KMS-11 (cell line): Measurements from ENCODE around the gene MLH3.

Experiments used
- H2AFZ ChIP-seq: fragments of 200-600 bp; sonication (generic); 2 replicates; pipeline ENCODE4 v1.6.1; 2016; ENCODE audit warnings: antibody characterized with exemption, mixed run types, low read depth
- H3K27ac ChIP-seq: fragments of 200-600 bp; sonication (generic); 2 replicates; pipeline ENCODE4 v1.6.1; 2016; ENCODE audit warnings: mild to moderate bottlenecking, mixed run types
- H3K27me3 ChIP-seq: fragments of 200-600 bp; sonication (generic); 2 replicates; pipeline ENCODE4 v1.6.1; 2017; ENCODE audit warnings: mild to moderate bottlenecking, low read depth, mixed run types, moderate library complexity; ENCODE audit not compliant: insufficient read depth
- H3K36me3 ChIP-seq: fragments of 200-600 bp; sonication (generic); 2 replicates; pipeline ENCODE4 v1.6.1; 2017; ENCODE audit warnings: mild to moderate bottlenecking, mixed run types; ENCODE audit not compliant: insufficient read depth
- H3K4me1 ChIP-seq: fragments of 200-600 bp; sonication (generic); 2 replicates; pipeline ENCODE4 v1.6.1; 2016; ENCODE audit warnings: mild to moderate bottlenecking, low read depth, mixed run types; ENCODE audit not compliant: poor library complexity, severe bottlenecking
- H3K4me2 ChIP-seq: fragments of 200-600 bp; sonication (generic); 2 replicates; pipeline ENCODE4 v1.7.0; 2016; ENCODE audit warnings: mild to moderate bottlenecking, mixed run types
- H3K4me3 ChIP-seq: fragments of 200-600 bp; sonication (generic); IDR thresholded peaks from 2 replicates; pipeline ENCODE4 v1.6.1; 2017; ENCODE audit warnings: low read depth, low read length, mixed read lengths; ENCODE audit not compliant: insufficient read depth
- H3K79me2 ChIP-seq: fragments of 200-600 bp; sonication (generic); 2 replicates; pipeline ENCODE4 v1.6.1; 2016; ENCODE audit warnings: low read depth, mixed run types; ENCODE audit not compliant: insufficient read depth
- H3K9ac ChIP-seq: fragments of 200-600 bp; sonication (generic); 2 replicates; pipeline ENCODE4 v1.6.1; 2016; ENCODE audit warnings: mild to moderate bottlenecking, mixed run types
- H4K20me1 ChIP-seq: fragments of 200-600 bp; sonication (generic); 2 replicates; pipeline ENCODE4 v1.6.1; 2016; ENCODE audit warnings: mild to moderate bottlenecking, mixed run types; ENCODE audit not compliant: insufficient read depth
- TF ChIP-seq, protein P1 (sequence below): fragments of 200-600 bp; sonication (generic); conservative IDR thresholded peaks from 2 replicates; pipeline ENCODE4 v1.6.1; 2017; ENCODE audit warnings: low read depth, mild to moderate bottlenecking, antibody characterized with exemption, low read length, moderate library complexity, mixed read lengths

The MLH3 gene

DNA sequence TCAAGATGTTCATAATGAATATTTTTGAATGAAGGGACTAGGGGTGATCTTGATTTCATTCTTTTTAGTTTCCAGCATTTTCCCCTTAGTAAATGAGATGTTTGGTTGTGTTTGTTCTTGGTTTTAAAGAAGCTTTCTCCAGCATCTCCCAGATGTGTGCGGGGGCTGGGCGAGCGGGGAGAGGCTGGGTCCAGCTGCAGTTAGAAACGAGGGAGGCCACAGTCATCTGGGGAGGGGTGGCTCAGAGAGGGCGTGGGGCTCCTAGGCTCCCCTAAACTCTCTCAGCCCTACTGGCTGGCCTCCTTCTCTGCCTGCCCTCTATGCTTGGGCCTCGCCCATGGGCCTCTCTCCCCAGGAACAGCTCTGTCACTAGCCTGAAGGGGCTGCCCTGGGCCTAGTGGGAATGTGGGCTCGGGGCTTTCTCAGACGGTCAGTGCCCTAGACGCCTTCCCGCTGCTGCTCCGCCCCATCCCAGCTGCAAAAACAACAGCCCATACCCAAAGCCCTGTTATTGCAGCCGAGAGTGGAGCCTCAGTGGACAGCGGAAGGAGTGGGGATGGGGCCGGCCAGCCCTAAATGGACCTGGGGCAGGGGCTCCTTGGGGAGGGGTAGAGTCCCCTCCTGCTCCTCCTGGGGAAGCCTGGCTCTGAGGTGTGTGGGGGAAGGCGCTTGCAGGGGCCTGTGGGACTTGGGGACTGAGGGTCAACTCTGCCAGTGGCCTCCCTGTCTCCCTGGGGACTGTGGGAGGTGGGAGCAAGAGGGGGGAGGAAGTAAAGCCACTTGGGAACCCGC lies 66.8 kb downstream of the MLH3 start:
- no peak overlapping the region for H3K27ac ChIP-seq

DNA sequence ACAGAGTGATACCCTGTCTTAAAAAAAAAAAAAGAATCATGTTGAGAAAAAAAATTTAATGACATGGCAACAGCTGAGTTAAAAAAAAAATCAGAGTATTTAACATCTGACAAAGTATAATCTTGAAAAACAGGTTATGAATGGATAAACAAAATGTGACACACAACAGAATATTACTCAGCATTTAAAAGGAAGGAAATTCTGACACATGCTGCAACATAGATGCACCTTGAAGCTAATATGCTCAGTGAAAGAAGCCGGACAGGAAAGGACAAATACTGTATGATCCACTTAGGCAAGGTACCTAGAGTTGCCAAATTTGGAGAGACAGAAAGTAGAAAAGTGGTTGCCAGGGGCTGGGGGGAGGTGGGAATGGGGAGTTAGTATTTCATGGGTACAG lies 67.9 kb downstream of the MLH3 start:
- Histone ChIP-seq H3K4me3 (no peak overlapping the region), H3K36me3 (no peaks in the 10 kb centered on the region), H3K9ac (no peak overlapping the region), H3K79me2 (no peaks in the 10 kb centered on the region), H3K4me2 (no peak overlapping the region), H3K4me1 (no peaks in the 10 kb centered on the region), H3K27ac (no peak overlapping the region), H3K27me3 (no peaks in the 10 kb centered on the region), H2AFZ (no peak overlapping the region), H4K20me1 (no peaks in the 10 kb centered on the region)
- TF ChIP-seq, protein P1, sequence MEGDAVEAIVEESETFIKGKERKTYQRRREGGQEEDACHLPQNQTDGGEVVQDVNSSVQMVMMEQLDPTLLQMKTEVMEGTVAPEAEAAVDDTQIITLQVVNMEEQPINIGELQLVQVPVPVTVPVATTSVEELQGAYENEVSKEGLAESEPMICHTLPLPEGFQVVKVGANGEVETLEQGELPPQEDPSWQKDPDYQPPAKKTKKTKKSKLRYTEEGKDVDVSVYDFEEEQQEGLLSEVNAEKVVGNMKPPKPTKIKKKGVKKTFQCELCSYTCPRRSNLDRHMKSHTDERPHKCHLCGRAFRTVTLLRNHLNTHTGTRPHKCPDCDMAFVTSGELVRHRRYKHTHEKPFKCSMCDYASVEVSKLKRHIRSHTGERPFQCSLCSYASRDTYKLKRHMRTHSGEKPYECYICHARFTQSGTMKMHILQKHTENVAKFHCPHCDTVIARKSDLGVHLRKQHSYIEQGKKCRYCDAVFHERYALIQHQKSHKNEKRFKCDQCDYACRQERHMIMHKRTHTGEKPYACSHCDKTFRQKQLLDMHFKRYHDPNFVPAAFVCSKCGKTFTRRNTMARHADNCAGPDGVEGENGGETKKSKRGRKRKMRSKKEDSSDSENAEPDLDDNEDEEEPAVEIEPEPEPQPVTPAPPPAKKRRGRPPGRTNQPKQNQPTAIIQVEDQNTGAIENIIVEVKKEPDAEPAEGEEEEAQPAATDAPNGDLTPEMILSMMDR, result no peak

More for the DNA sequence above, 66.8 kb downstream of the MLH3 start:
- H3K4me2 ChIP-seq, result no peak overlapping the region
- H3K27me3 ChIP-seq, result no peaks in the 10 kb centered on the region
- H2AFZ ChIP-seq, result no peak overlapping the region
- H3K36me3 ChIP-seq, result no peaks in the 10 kb centered on the region
- H3K4me3 ChIP-seq, result no peak overlapping the region
- no peak overlapping the region for H3K9ac ChIP-seq
- TF ChIP-seq, protein P1, result no peak
- no peaks in the 10 kb centered on the region for H4K20me1 ChIP-seq
- no peaks in the 10 kb centered on the region for H3K79me2 ChIP-seq
- H3K4me1 ChIP-seq, result no peaks in the 10 kb centered on the region

- Histone ChIP-seq H4K20me1 (no peaks in the 10 kb centered on the region), H3K4me2 (no peak overlapping the region), H3K27me3 (no peaks in the 10 kb centered on the region), H3K27ac (no peak overlapping the region), H3K36me3 (no peaks in the 10 kb centered on the region), H2AFZ (no peak overlapping the region), H3K4me1 (no peaks in the 10 kb centered on the region), H3K4me3 (no peak overlapping the region), H3K9ac (no peak overlapping the region), H3K79me2 (no peaks in the 10 kb centered on the region)
- TF ChIP-seq, protein P1, result no peak
Observed at GRCh38 chr14:74982661-74983060, 68.6 kb downstream of the MLH3 start.

DNA sequence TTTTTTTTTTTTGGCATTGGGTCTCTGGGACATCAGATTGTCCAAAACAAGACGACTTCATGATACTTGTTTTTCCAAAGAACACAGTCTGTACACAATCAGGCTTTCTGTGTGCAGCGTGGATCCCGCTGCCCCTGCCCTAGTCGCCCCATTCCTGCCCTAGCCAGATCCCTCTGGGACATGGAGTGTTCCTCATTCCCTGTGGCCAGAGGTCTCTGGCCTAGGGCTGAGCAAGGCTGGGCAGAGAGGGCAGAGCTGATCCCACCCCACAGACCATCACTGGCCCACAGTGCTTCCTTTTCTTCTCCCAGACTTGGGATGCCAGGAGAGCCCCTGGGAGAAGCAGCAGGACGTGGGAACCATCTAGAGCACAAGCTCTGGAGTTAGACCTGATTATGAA lies 69.4 kb downstream of the MLH3 start:
- Histone ChIP-seq H3K4me2 (no peak overlapping the region), H3K27me3 (no peaks in the 10 kb centered on the region), H3K79me2 (no peaks in the 10 kb centered on the region), H2AFZ (no peak overlapping the region), H3K27ac (no peak overlapping the region), H3K4me1 (no peaks in the 10 kb centered on the region), H4K20me1 (no peaks in the 10 kb centered on the region), H3K4me3 (no peak overlapping the region), H3K9ac (no peak overlapping the region), H3K36me3 (no peaks in the 10 kb centered on the region)
- TF ChIP-seq, protein P1, result no peak
